SK-N-SH (cell line): ENCODE results near the gene SPRY4.

ENCODE experiments used
- EP300 ChIP-seq, 2 experiments: IDR thresholded peaks; 2 replicates each; pipeline versions ENCODE4 v1.4.0 to v1.6.1; 2012; ENCODE audit warnings: borderline replicate concordance in 1 of 2, low read depth in 1 of 2, low read length in 1 of 2
- JUND ChIP-seq: IDR thresholded peaks from 2 replicates; pipeline ENCODE4 v1.4.0; 2012
- NRF1 ChIP-seq: IDR thresholded peaks from 2 replicates; pipeline ENCODE4 v1.6.1; 2012; ENCODE audit warnings: low read depth, mild to moderate bottlenecking, low read length
- POLR2AphosphoS5 ChIP-seq: IDR thresholded peaks from 2 replicates; pipeline ENCODE4 v1.6.1; 2012; ENCODE audit warnings: low read depth, low read length
- RCOR1 ChIP-seq: fragments of 150-350 bp; IDR thresholded peaks from 2 replicates; pipeline ENCODE4 v1.6.1; 2017; ENCODE audit warnings: antibody characterized with exemption, low read length
- RFX5 ChIP-seq: IDR thresholded peaks from 2 replicates; pipeline ENCODE4 v1.6.1; 2012; ENCODE audit warnings: mild to moderate bottlenecking, improper control_type of control experiment, low read length
- TAF1 ChIP-seq: IDR thresholded peaks from 2 replicates; pipeline ENCODE4 v1.6.1; 2012; ENCODE audit warnings: low read depth, mild to moderate bottlenecking, low read length, moderate library complexity, borderline replicate concordance
- TEAD4 ChIP-seq: IDR thresholded peaks from 2 replicates; pipeline ENCODE4 v1.4.0; 2012; ENCODE audit warnings: mild to moderate bottlenecking, borderline replicate concordance; ENCODE audit not compliant: insufficient read depth
- YY1 ChIP-seq: IDR thresholded peaks from 2 replicates; pipeline ENCODE4 v1.4.0; 2012; ENCODE audit warnings: low read depth, mild to moderate bottlenecking
- TF ChIP-seq, protein P1 (sequence below): IDR thresholded peaks from 2 replicates; pipeline ENCODE4 v1.4.0; 2012; ENCODE audit warnings: low read depth
- TF ChIP-seq, protein P2 (sequence below): fragments of 200-600 bp; sonication (generic); IDR thresholded peaks from 2 replicates; pipeline ENCODE4 v1.6.1; 2017; ENCODE audit warnings: antibody characterized with exemption, mild to moderate bottlenecking, moderate library complexity
- TF ChIP-seq, protein P3 (sequence below): fragments of 150-350 bp; IDR thresholded peaks from 2 replicates; pipeline ENCODE4 v1.6.1; 2016; ENCODE audit warnings: mild to moderate bottlenecking, low read depth, low read length
- TF ChIP-seq, protein P4 (sequence below): fragments of 150-350 bp; IDR thresholded peaks from 2 replicates; pipeline ENCODE4 v1.6.1; 2017; ENCODE audit warnings: antibody characterized with exemption, low read length, low read depth, borderline replicate concordance

DNA sequence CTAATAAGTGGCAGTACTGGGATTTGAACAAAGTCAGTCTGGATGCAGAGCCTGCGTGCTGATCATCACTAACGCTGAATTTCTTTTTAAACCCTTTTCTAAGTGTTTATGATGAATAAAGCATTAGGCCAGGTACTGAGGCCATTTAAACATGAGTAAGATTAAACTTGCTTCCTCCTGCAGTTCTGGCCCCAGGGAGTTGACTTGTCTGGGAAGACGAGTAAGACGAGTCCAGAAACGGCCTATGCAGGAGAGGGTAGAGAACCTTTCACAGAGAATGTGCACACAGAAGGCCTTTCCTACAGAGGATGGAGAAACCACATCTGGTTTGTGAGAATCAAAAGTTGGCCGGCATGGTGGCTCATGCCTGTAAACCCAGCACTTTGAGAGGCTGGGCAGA, 42.9 kb downstream of the SPRY4 start:
- TF ChIP-seq, protein P1, sequence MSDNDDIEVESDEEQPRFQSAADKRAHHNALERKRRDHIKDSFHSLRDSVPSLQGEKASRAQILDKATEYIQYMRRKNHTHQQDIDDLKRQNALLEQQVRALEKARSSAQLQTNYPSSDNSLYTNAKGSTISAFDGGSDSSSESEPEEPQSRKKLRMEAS = no peak
- TF ChIP-seq, protein P2, sequence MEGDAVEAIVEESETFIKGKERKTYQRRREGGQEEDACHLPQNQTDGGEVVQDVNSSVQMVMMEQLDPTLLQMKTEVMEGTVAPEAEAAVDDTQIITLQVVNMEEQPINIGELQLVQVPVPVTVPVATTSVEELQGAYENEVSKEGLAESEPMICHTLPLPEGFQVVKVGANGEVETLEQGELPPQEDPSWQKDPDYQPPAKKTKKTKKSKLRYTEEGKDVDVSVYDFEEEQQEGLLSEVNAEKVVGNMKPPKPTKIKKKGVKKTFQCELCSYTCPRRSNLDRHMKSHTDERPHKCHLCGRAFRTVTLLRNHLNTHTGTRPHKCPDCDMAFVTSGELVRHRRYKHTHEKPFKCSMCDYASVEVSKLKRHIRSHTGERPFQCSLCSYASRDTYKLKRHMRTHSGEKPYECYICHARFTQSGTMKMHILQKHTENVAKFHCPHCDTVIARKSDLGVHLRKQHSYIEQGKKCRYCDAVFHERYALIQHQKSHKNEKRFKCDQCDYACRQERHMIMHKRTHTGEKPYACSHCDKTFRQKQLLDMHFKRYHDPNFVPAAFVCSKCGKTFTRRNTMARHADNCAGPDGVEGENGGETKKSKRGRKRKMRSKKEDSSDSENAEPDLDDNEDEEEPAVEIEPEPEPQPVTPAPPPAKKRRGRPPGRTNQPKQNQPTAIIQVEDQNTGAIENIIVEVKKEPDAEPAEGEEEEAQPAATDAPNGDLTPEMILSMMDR = no peak
- TF ChIP-seq, protein P3, sequence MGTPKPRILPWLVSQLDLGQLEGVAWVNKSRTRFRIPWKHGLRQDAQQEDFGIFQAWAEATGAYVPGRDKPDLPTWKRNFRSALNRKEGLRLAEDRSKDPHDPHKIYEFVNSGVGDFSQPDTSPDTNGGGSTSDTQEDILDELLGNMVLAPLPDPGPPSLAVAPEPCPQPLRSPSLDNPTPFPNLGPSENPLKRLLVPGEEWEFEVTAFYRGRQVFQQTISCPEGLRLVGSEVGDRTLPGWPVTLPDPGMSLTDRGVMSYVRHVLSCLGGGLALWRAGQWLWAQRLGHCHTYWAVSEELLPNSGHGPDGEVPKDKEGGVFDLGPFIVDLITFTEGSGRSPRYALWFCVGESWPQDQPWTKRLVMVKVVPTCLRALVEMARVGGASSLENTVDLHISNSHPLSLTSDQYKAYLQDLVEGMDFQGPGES = no peak
- TF ChIP-seq RCOR1 (no peak), TAF1 (no peak), YY1 (no peak), POLR2AphosphoS5 (no peak), NRF1 (no peak), RFX5 (no peak), TEAD4 (no peak), EP300 (IDR thresholded peaks at IDR 0.05; ENCODE audit: borderline replicate concordance in 1 of 2, low read depth in 1 of 2, low read length in 1 of 2) (no peak), JUND (no peak)
- TF ChIP-seq, protein P4, sequence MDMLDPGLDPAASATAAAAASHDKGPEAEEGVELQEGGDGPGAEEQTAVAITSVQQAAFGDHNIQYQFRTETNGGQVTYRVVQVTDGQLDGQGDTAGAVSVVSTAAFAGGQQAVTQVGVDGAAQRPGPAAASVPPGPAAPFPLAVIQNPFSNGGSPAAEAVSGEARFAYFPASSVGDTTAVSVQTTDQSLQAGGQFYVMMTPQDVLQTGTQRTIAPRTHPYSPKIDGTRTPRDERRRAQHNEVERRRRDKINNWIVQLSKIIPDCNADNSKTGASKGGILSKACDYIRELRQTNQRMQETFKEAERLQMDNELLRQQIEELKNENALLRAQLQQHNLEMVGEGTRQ = no peak
